Neural progenitor cell (in vitro differentiated cells): Measurements from ENCODE around the gene AMMECR1. TPM values are rescaled to one million over a fixed set of nuclear protein-coding genes. Genes with fewer than 3 reads are reported as not detected.
"Not testable (repeated sequence)": the region's sequence is repeated elsewhere in the genome, so short reads cannot be mapped to it uniquely, and the experiment has no call there.

ENCODE experiments used
- DNase-seq: peaks from one replicate; pipeline ENCODE4 v3.0.0-alpha.2; 2016; ENCODE audit warnings: low spot score
- H2AFZ ChIP-seq: fragments of 200-600 bp; sonication (generic); replicated peaks from 2 replicates; pipeline ENCODE4 v1.6.1; 2016; ENCODE audit warnings: antibody characterized with exemption
- H3F3A ChIP-seq: fragments of 200-600 bp; sonication (generic); 2 replicates; pipeline ENCODE4 v1.6.1; 2016; ENCODE audit warnings: antibody characterized with exemption, low read depth
- H3K27ac ChIP-seq: fragments of 200-600 bp; sonication (generic); 2 replicates; pipeline ENCODE4 v1.5.1; 2016; ENCODE audit warnings: mild to moderate bottlenecking
- H3K27me3 ChIP-seq: fragments of 200-600 bp; sonication (generic); 2 replicates; pipeline ENCODE4 v1.6.1; 2016; ENCODE audit warnings: mild to moderate bottlenecking, moderate library complexity
- H3K36me3 ChIP-seq: fragments of 200-600 bp; sonication (generic); 2 replicates; pipeline ENCODE4 v1.5.1; 2016
- H3K4me1 ChIP-seq: fragments of 200-600 bp; sonication (generic); 2 replicates; pipeline ENCODE4 v1.6.1; 2016; ENCODE audit warnings: mixed run types
- H3K4me2 ChIP-seq: fragments of 200-600 bp; sonication (generic); 2 replicates; pipeline ENCODE4 v1.6.1; 2016
- H3K4me3 ChIP-seq: fragments of 200-600 bp; sonication (generic); 2 replicates; pipeline ENCODE4 v1.5.1; 2016
- H3K79me2 ChIP-seq: fragments of 200-600 bp; sonication (generic); 2 replicates; pipeline ENCODE4 v1.6.1; 2016; ENCODE audit warnings: low read depth
- H3K9ac ChIP-seq: fragments of 200-600 bp; sonication (generic); 2 replicates; pipeline ENCODE4 v1.6.1; 2016
- H3K9me3 ChIP-seq: fragments of 200-600 bp; sonication (generic); 2 replicates; pipeline ENCODE4 v1.5.1; 2016; ENCODE audit warnings: low read depth
- H4K20me1 ChIP-seq: fragments of 200-600 bp; sonication (generic); 2 replicates; pipeline ENCODE4 v1.6.1; 2016; ENCODE audit warnings: low read depth
- H3K27ac Mint-ChIP-seq: 3 replicates; pipeline ENCODE4 v1.8.0; 2021; ENCODE audit warnings: mixed read lengths
- H3K27me3 Mint-ChIP-seq: 2 replicates; pipeline ENCODE4 v1.8.0; 2022; ENCODE audit warnings: low read depth, mild to moderate bottlenecking, inconsistent platforms, moderate library complexity, mixed read lengths; ENCODE audit not compliant: insufficient read depth
- H3K36me3 Mint-ChIP-seq: 3 replicates; pipeline ENCODE4 v1.8.0; 2021; ENCODE audit warnings: mixed read lengths
- H3K4me1 Mint-ChIP-seq: 3 replicates; pipeline ENCODE4 v1.8.0; 2021; ENCODE audit warnings: mixed read lengths
- H3K4me3 Mint-ChIP-seq: 3 replicates; pipeline ENCODE4 v1.8.0; 2021; ENCODE audit warnings: mild to moderate bottlenecking, moderate library complexity, mixed read lengths
- H3K9me3 Mint-ChIP-seq: 3 replicates; pipeline ENCODE4 v1.8.0; 2020; ENCODE audit warnings: mixed read lengths
- EZH2 ChIP-seq: fragments of 200-600 bp; sonication (generic); IDR thresholded peaks from 2 replicates; pipeline ENCODE4 v1.6.1; 2017; ENCODE audit warnings: antibody characterized with exemption, mild to moderate bottlenecking, moderate library complexity
- EZH2phosphoT487 ChIP-seq: fragments of 200-600 bp; sonication (generic); IDR thresholded peaks from 2 replicates; pipeline ENCODE4 v1.6.1; 2017; ENCODE audit warnings: antibody characterized with exemption
- total RNA-seq: library from RNA; depleted of rRNA; stranded (reverse); fragments of >200 nt; gene quantifications from 2 replicates; pipeline ENCODE4 v1.2.3, GENCODE V29; 2015; ENCODE audit warnings: low replicate concordance
- TF ChIP-seq, protein P1 (sequence below): fragments of 200-600 bp; sonication (generic); IDR thresholded peaks from 2 replicates; pipeline ENCODE4 v1.5.1; 2017; ENCODE audit warnings: antibody characterized with exemption, mild to moderate bottlenecking

AMMECR1 gene
- total RNA-seq, 1 donor from 2014 or later = 20.3 TPM

- no peak overlapping the region for H3K27ac Mint-ChIP-seq
- Histone ChIP-seq H3K27ac (no peak overlapping the region), H3K36me3 (no peaks in the 10 kb centered on the region), H2AFZ (no peak overlapping the region), H3F3A (no peaks in the 10 kb centered on the region), H3K4me1 (no peaks in the 10 kb centered on the region), H3K9ac (no peak overlapping the region), H3K27me3 (no peaks in the 10 kb centered on the region), H3K4me2 (no peak overlapping the region), H3K4me3 (no peak overlapping the region), H3K79me2 (no peaks in the 10 kb centered on the region), H4K20me1 (no peaks in the 10 kb centered on the region), H3K9me3 (no peaks in the 10 kb centered on the region)
- no peaks in the 10 kb centered on the region for H3K27me3 Mint-ChIP-seq
- no peaks in the 10 kb centered on the region for H3K4me1 Mint-ChIP-seq
- H3K36me3 Mint-ChIP-seq = peaks cover 6% of the 10 kb centered on the region
- TF ChIP-seq, protein P1, sequence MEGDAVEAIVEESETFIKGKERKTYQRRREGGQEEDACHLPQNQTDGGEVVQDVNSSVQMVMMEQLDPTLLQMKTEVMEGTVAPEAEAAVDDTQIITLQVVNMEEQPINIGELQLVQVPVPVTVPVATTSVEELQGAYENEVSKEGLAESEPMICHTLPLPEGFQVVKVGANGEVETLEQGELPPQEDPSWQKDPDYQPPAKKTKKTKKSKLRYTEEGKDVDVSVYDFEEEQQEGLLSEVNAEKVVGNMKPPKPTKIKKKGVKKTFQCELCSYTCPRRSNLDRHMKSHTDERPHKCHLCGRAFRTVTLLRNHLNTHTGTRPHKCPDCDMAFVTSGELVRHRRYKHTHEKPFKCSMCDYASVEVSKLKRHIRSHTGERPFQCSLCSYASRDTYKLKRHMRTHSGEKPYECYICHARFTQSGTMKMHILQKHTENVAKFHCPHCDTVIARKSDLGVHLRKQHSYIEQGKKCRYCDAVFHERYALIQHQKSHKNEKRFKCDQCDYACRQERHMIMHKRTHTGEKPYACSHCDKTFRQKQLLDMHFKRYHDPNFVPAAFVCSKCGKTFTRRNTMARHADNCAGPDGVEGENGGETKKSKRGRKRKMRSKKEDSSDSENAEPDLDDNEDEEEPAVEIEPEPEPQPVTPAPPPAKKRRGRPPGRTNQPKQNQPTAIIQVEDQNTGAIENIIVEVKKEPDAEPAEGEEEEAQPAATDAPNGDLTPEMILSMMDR = no peak
- TF ChIP-seq EZH2 (no peak), EZH2phosphoT487 (no peak)
- no peak overlapping the region for H3K4me3 Mint-ChIP-seq
- peaks cover 15% of the 10 kb centered on the region for H3K9me3 Mint-ChIP-seq
- DNase-seq = no peak
Measured at GRCh38 chrX:110241816-110242215, 76.1 kb downstream of the AMMECR1 start.

GRCh38 chrX:110238259-110238658, 79.6 kb downstream of the AMMECR1 start:
- not testable (repeated sequence) for H3K4me3 Mint-ChIP-seq, H3K9me3 ChIP-seq, DNase-seq, H3K36me3 ChIP-seq, H3K4me2 ChIP-seq, H3K27me3 ChIP-seq, H3K27ac ChIP-seq, H3K36me3 Mint-ChIP-seq, H3K27me3 Mint-ChIP-seq, H2AFZ ChIP-seq, H3K9ac ChIP-seq, H3K4me1 Mint-ChIP-seq, H3F3A ChIP-seq, H3K4me3 ChIP-seq, H4K20me1 ChIP-seq, H3K27ac Mint-ChIP-seq, H3K4me1 ChIP-seq, H3K79me2 ChIP-seq
- H3K9me3 Mint-ChIP-seq = peaks cover 31% of the 10 kb centered on the region

- H3K4me1 ChIP-seq, H3K36me3 ChIP-seq, H3F3A ChIP-seq, H3K9me3 ChIP-seq, DNase-seq, H3K4me1 Mint-ChIP-seq, H3K79me2 ChIP-seq, H3K4me3 Mint-ChIP-seq, H2AFZ ChIP-seq, H3K27me3 ChIP-seq, H3K27ac ChIP-seq, H4K20me1 ChIP-seq, H3K9ac ChIP-seq, H3K4me2 ChIP-seq, H3K27me3 Mint-ChIP-seq, H3K4me3 ChIP-seq, H3K27ac Mint-ChIP-seq: not testable (repeated sequence)
- H3K36me3 Mint-ChIP-seq = peaks cover 18% of the 10 kb centered on the region
- H3K9me3 Mint-ChIP-seq = peaks cover 42% of the 10 kb centered on the region
Measured at GRCh38 chrX:110231485-110231884, 86.4 kb downstream of the AMMECR1 start.

- not testable (repeated sequence) for H3K9ac ChIP-seq, H3F3A ChIP-seq, H3K4me1 ChIP-seq, H3K27me3 Mint-ChIP-seq, H3K4me3 Mint-ChIP-seq, H3K79me2 ChIP-seq, H3K27ac Mint-ChIP-seq, H3K27me3 ChIP-seq, H3K9me3 ChIP-seq, H2AFZ ChIP-seq, H3K36me3 ChIP-seq, H3K4me1 Mint-ChIP-seq, H3K27ac ChIP-seq, H4K20me1 ChIP-seq
- peak; percentile 39 for DNase-seq
- peaks cover 18% of the 10 kb centered on the region for H3K36me3 Mint-ChIP-seq
- H3K4me2 ChIP-seq = peak overlapping the region; percentile 39
- H3K9me3 Mint-ChIP-seq = peaks cover 37% of the 10 kb centered on the region
- H3K4me3 ChIP-seq = peak overlapping the region; percentile 2
Measured at GRCh38 chrX:110229497-110230111, 88.3 kb downstream of the AMMECR1 start.

DNA sequence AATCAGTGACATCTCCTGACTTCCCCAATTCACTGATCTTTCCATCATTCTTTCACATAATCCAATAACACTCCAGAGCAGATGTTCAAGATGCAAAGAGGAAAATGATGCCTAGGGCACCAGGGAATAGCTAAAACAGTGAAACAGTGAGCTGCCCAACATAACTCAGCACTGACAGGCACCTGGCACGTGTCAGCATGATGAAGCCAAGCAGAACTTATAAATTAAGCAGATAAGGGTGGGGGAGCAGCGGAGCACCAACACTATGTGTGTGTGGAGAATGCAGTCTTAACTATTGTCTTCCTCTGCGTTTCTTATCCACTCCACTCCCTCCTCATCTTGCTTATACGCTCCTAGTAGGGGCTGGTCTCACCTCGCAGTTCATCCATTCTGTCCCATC, 89.4 kb downstream of the AMMECR1 start:
- Mint-ChIP-seq H3K4me1 (peaks cover 5% of the 10 kb centered on the region), H3K27ac (no peak overlapping the region), H3K4me3 (no peak overlapping the region), H3K9me3 (peaks cover 27% of the 10 kb centered on the region), H3K36me3 (peaks cover 18% of the 10 kb centered on the region), H3K27me3 (peaks cover 2% of the 10 kb centered on the region)
- no peak for DNase-seq
- H3K27ac ChIP-seq = no peak overlapping the region
- no peak overlapping the region for H3K4me2 ChIP-seq
- no peak overlapping the region for H2AFZ ChIP-seq
- no peak for TF ChIP-seq EZH2phosphoT487
- TF ChIP-seq, protein P1 = no peak
- no peak for TF ChIP-seq EZH2
- peaks cover 3% of the 10 kb centered on the region for H3K9me3 ChIP-seq
- H3K4me1 ChIP-seq = no peaks in the 10 kb centered on the region
- no peak overlapping the region for H3K9ac ChIP-seq
- no peaks in the 10 kb centered on the region for H3K36me3 ChIP-seq
- no peaks in the 10 kb centered on the region for H4K20me1 ChIP-seq
- H3K4me3 ChIP-seq = no peak overlapping the region
- H3K79me2 ChIP-seq = no peaks in the 10 kb centered on the region
- H3F3A ChIP-seq = no peaks in the 10 kb centered on the region
- no peaks in the 10 kb centered on the region for H3K27me3 ChIP-seq
